Activated naive CD8-positive, alpha-beta T cell treated with anti-CD3 and anti-CD28 coated beads for 36 hours (primary cell): ENCODE data around the gene TCF7L2. TPM values are rescaled to one million over a fixed set of nuclear protein-coding genes. Genes with fewer than 3 reads are reported as not detected.

Experiments used
- DNase-seq: peaks from one replicate; pipeline ENCODE4 v3.0.0; 2021
- H3K27ac Mint-ChIP-seq: one replicate; pipeline ENCODE4 v1.8.0; 2022; ENCODE audit warnings: mild to moderate bottlenecking, moderate library complexity, mixed read lengths
- H3K27me3 Mint-ChIP-seq: one replicate; pipeline ENCODE4 v1.8.0; 2022; ENCODE audit warnings: mild to moderate bottlenecking, mixed read lengths
- H3K36me3 Mint-ChIP-seq: one replicate; pipeline ENCODE4 v1.8.0; 2021; ENCODE audit warnings: mild to moderate bottlenecking, mixed read lengths
- H3K4me1 Mint-ChIP-seq: one replicate; pipeline ENCODE4 v1.8.0; 2021; ENCODE audit warnings: mixed read lengths
- H3K4me3 Mint-ChIP-seq: one replicate; pipeline ENCODE4 v1.8.0; 2022; ENCODE audit warnings: mild to moderate bottlenecking, moderate library complexity, mixed read lengths
- H3K9me3 Mint-ChIP-seq: one replicate; pipeline ENCODE4 v1.8.0; 2022; ENCODE audit warnings: mixed read lengths
- total RNA-seq, 2 experiments: library from RNA; stranded (reverse); gene quantifications; one replicate each; pipeline ENCODE4 v1.2.3, GENCODE V29; 2021

Gene TCF7L2
- total RNA-seq, 2 experiments from 2014 or later = 1.1 to 1.5 TPM

DNA sequence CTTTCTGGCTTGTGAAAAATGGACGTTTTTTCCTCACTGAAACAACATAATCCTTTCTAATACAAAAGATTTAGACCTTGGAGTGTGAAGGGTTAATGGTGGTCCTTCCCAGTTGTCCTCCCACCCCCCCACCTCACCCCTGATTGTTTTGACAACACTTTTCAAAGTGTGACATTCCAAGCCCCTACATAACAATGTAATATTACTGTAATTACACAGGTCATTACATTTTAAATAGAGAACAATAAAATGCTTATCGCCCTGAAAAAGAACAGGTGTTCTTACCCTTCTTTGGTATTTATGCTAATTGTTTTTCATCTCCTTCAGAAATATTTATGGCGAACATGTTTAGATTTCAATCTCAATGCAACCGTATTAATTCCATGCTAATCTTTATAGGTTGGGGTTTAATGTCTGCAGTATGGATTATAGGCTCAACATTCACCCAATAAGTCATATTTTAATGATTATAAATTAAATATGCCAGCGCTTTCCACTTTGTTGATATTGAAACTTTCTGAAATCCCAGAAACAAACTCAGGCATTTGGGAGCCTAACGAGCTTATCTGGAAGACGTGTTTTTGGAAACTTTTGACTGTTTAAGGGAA lies 5.0 kb downstream of the TCF7L2 start:
- no peaks in the 10 kb centered on the region for H3K36me3 Mint-ChIP-seq

DNA sequence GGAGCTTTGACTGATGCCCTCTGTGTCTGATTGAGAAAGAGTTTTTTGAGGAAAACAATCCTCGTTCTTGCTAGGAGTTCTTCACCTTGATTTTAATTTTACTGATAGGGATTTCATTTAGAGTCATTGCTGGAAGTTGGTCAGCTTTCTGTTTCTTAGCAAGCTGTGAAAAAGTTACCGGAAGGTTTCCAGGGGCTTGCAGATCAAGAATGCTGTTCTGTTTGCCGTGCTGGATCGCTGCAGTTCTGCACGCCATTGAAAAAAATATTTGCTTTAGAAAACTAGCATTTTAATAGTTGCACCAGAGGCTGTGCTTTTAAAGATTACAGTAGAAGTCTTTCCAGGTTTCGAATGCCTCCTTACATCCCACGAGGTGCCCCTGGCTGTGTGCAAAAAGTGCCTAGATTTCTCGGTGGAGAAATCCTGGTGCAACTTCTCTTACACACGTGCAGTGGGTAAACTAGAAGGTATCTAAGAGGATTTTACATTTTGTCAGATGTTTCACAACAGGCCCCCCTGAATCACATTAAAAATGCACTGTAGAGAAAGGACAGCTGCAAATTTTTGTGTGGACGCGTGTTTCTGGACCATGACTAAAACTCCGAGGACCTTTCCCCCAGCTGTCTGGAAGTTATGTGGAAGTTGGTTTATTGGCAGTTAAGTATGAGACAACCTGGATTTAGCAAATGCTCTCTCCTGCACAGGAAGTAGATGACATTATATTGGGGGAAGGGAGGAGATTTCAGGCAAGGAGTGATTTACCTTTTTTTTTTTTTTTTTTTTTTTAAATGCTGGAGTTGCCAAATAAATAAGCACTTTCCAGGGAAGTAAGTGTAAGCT lies 5.8 kb downstream of the TCF7L2 start:
- Mint-ChIP-seq H3K4me1 (peaks cover 31% of the 10 kb centered on the region), H3K9me3 (no peaks in the 10 kb centered on the region), H3K36me3 (peaks cover 3% of the 10 kb centered on the region), H3K4me3 (no peak overlapping the region), H3K27me3 (peaks cover 69% of the 10 kb centered on the region), H3K27ac (no peak overlapping the region)
- no peak for DNase-seq

More for the DNA sequence above, 5.0 kb downstream of the TCF7L2 start:
- Mint-ChIP-seq H3K27ac (no peak overlapping the region), H3K27me3 (peaks cover 71% of the 10 kb centered on the region), H3K4me3 (no peak overlapping the region), H3K9me3 (no peaks in the 10 kb centered on the region), H3K4me1 (peaks cover 31% of the 10 kb centered on the region)
- DNase-seq = no peak

- DNase-seq = no peak
- Mint-ChIP-seq H3K27ac (no peak overlapping the region), H3K4me1 (peaks cover 36% of the 10 kb centered on the region), H3K27me3 (peaks cover 70% of the 10 kb centered on the region), H3K4me3 (no peak overlapping the region), H3K36me3 (peaks cover 3% of the 10 kb centered on the region), H3K9me3 (no peaks in the 10 kb centered on the region)
Measured at GRCh38 chr10:112956631-112957350, 6.7 kb downstream of the TCF7L2 start.

GRCh38 chr10:112957640-112958092 lies 7.6 kb downstream of the TCF7L2 start:
- H3K9me3 Mint-ChIP-seq = no peaks in the 10 kb centered on the region
- H3K27me3 Mint-ChIP-seq = peaks cover 67% of the 10 kb centered on the region
- H3K36me3 Mint-ChIP-seq = peaks cover 3% of the 10 kb centered on the region
- no peak for DNase-seq
- H3K4me1 Mint-ChIP-seq = peaks cover 35% of the 10 kb centered on the region
- no peak overlapping the region for H3K27ac Mint-ChIP-seq
- no peak overlapping the region for H3K4me3 Mint-ChIP-seq

DNA sequence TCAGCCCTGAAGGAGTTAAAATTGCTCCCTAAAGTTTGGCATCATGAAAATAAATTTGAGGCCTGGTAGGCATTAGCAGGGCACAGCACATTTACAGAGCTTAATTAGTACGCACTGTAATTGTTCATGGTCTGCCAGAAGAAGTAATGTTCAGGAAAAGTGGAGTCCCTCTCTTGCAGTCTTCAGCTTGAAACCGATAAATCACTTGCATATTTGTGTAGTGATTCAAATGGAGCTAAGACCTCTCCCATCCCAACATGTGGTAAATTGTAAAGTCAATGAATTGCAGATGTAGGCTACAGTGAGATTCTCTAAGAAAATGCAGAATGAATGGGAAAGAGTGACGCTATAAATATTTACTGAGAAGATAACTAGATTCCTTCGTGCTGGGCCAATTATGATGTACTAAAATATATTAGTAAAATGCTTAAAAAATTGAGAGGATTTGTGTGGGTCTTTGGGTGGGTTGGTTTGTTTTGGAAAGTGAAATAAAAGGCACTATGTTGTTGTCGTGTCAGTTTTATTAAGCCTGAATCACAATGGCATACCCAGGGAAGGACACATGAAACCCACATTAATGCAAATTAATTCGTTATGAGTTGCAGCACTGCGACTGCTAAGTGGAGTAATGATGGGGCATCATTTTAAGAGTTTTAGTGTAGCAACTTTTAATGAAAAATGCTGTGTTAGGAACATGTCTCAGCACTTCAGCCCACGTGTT lies 8.4 kb downstream of the TCF7L2 start:
- Mint-ChIP-seq H3K27ac (no peak overlapping the region), H3K9me3 (no peaks in the 10 kb centered on the region), H3K27me3 (peaks cover 59% of the 10 kb centered on the region), H3K4me1 (peaks cover 32% of the 10 kb centered on the region), H3K36me3 (peaks cover 3% of the 10 kb centered on the region), H3K4me3 (no peak overlapping the region)
- no peak for DNase-seq

GRCh38 chr10:112959207-112959838 lies 9.3 kb downstream of the TCF7L2 start:
- Mint-ChIP-seq H3K4me3 (no peak overlapping the region), H3K27ac (no peak overlapping the region), H3K9me3 (no peaks in the 10 kb centered on the region), H3K27me3 (peaks cover 56% of the 10 kb centered on the region), H3K36me3 (peaks cover 3% of the 10 kb centered on the region), H3K4me1 (peaks cover 36% of the 10 kb centered on the region)
- no peak for DNase-seq

- no peak overlapping the region for H3K27ac Mint-ChIP-seq
- no peak overlapping the region for H3K4me3 Mint-ChIP-seq
- H3K4me1 Mint-ChIP-seq = peaks cover 37% of the 10 kb centered on the region
- H3K36me3 Mint-ChIP-seq = peaks cover 3% of the 10 kb centered on the region
- H3K9me3 Mint-ChIP-seq = no peaks in the 10 kb centered on the region
- peaks cover 61% of the 10 kb centered on the region for H3K27me3 Mint-ChIP-seq
- DNase-seq = no peak
Measured at GRCh38 chr10:112960151-112960681, 10.2 kb downstream of the TCF7L2 start.

DNA sequence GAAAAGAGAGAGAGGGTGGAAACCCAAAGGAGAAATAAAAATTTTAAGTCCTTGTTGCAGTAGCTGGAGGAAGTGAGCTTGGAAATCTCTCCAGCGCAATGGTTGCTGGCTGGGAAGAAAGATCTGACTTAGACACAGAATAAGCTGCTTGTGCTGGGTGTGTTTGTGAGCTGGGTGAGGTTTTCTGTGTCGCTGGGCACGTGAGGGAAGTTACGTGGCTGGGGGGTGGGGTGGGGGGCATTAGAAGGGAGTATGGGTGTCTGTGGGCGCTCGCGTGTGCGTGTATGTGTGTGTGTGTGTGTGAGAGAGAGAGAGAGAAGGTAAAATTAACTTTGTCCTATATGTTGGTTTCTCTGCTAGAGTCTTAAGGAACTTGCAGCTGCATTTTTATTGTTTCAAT lies 11.6 kb downstream of the TCF7L2 start:
- Mint-ChIP-seq H3K4me1 (peaks cover 28% of the 10 kb centered on the region), H3K4me3 (no peak overlapping the region), H3K27me3 (peaks cover 49% of the 10 kb centered on the region), H3K27ac (no peak overlapping the region), H3K9me3 (no peaks in the 10 kb centered on the region), H3K36me3 (peaks cover 3% of the 10 kb centered on the region)
- no peak for DNase-seq

- peaks cover 28% of the 10 kb centered on the region for H3K4me1 Mint-ChIP-seq
- no peak for DNase-seq
- peaks cover 42% of the 10 kb centered on the region for H3K27me3 Mint-ChIP-seq
- H3K27ac Mint-ChIP-seq = no peak overlapping the region
- H3K4me3 Mint-ChIP-seq = no peak overlapping the region
- H3K9me3 Mint-ChIP-seq = no peaks in the 10 kb centered on the region
- H3K36me3 Mint-ChIP-seq = peaks cover 3% of the 10 kb centered on the region
Measured at GRCh38 chr10:112962343-112962742, 12.3 kb downstream of the TCF7L2 start.

GRCh38 chr10:112963835-112964234 lies 13.8 kb downstream of the TCF7L2 start:
- H3K27me3 Mint-ChIP-seq = peaks cover 33% of the 10 kb centered on the region
- H3K4me3 Mint-ChIP-seq = no peak overlapping the region
- H3K27ac Mint-ChIP-seq = no peak overlapping the region
- peaks cover 3% of the 10 kb centered on the region for H3K36me3 Mint-ChIP-seq
- peaks cover 28% of the 10 kb centered on the region for H3K4me1 Mint-ChIP-seq
- no peak for DNase-seq
- no peaks in the 10 kb centered on the region for H3K9me3 Mint-ChIP-seq

DNA sequence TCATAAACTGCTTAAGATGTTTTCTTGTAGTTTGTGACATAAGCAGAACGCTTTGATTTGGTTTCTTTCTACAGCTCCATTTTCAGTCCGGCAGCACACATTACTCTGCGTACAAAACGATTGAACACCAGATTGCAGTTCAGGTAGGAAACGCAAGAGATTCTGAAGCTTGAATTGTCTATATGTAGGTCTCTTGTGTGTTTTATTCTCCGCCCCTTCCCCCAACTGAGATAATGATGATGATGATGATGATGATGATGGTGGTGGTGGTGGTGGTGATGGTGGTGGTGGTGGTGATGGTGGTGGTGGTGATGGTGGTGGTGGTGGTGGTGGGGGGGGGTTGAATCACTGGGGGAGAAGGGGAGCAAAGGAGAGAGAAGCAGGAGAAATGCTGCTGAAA lies 14.4 kb downstream of the TCF7L2 start:
- no peak for DNase-seq
- Mint-ChIP-seq H3K27me3 (peaks cover 30% of the 10 kb centered on the region), H3K4me3 (no peak overlapping the region), H3K27ac (no peak overlapping the region), H3K4me1 (peaks cover 21% of the 10 kb centered on the region), H3K9me3 (no peaks in the 10 kb centered on the region), H3K36me3 (peaks cover 9% of the 10 kb centered on the region)

DNA sequence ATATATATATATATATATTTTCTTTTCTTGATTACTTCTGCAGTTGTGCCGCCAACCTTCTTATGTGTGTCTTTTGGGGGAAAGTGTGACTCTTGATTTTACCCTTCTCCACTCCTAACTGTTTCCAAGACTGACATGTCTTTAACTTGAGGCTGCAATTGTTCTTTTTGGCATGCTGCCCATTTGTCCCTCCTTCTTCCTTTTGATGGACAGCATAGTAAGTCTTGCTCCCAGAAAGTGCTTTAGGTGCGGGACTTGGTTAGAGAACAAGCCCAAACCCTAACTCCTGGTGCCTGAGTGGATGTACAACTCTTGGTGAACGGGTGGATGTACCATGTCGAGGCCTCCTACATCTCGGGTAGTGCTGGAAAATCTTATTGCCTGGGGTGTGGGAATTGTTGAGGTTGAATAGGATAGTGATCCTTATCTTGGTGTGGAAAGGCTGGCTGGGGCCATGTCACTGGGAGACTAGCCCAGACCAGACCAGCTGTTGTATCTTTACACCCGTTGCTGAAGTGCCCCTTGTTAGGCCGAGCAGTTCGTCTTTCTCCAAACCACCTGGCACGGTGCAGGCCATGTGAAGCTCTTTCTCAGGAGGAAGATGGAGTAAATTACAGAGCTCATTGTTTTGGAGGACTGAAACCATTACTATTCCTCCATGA lies 16.3 kb downstream of the TCF7L2 start:
- DNase-seq = no peak
- Mint-ChIP-seq H3K27ac (no peak overlapping the region), H3K4me3 (no peak overlapping the region), H3K27me3 (peaks cover 24% of the 10 kb centered on the region), H3K36me3 (peaks cover 6% of the 10 kb centered on the region), H3K9me3 (no peaks in the 10 kb centered on the region), H3K4me1 (peaks cover 12% of the 10 kb centered on the region)

DNA sequence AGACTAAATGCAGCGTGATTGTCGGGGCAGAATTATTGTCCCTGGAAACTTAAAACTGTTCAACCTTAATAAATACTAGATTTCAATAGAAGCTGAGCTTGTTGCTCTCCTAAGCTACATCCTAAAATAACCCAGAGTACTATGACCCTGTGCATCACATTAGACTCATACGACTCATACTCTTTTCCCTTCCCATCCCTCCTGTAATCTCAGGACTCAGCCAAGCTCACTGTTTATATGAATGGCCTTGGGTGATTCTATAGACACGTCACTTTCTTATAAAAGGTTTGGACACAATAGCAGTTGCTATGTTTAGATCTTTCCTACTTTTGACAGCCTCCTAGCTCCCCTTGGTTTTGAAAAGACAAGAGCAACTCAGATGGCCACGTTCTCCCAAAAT lies 17.2 kb downstream of the TCF7L2 start:
- H3K9me3 Mint-ChIP-seq = no peaks in the 10 kb centered on the region
- no peak overlapping the region for H3K4me3 Mint-ChIP-seq
- peaks cover 6% of the 10 kb centered on the region for H3K4me1 Mint-ChIP-seq
- H3K27ac Mint-ChIP-seq = no peak overlapping the region
- H3K36me3 Mint-ChIP-seq = peaks cover 9% of the 10 kb centered on the region
- peaks cover 22% of the 10 kb centered on the region for H3K27me3 Mint-ChIP-seq
- DNase-seq = no peak

DNA sequence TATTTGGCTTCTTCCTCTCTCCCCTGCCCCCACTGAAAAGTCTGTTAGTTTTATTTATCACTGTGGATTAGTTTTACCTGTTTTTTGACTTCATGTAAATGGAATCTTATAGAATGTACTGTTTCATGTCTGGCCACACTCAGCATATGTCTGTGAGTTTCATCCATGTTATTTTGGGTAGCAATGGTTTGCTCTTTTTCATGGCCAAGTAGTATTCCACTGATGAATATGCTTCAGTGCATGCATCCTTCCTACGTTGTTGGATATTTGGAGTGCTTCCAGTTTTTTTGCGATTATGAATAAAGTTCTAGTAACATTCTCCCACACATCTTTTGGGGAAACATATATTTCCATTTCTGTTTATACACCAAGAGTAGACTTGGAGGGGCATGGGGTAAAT lies 19.1 kb downstream of the TCF7L2 start:
- Mint-ChIP-seq H3K36me3 (peaks cover 9% of the 10 kb centered on the region), H3K27ac (no peak overlapping the region), H3K9me3 (no peaks in the 10 kb centered on the region), H3K27me3 (peaks cover 24% of the 10 kb centered on the region), H3K4me3 (no peak overlapping the region), H3K4me1 (peaks cover 3% of the 10 kb centered on the region)
- DNase-seq = no peak
